Erythroblast (primary cell): ENCODE measurements around the gene ACTR5.

Experiments used
- GATA1 ChIP-seq: IDR thresholded peaks from 2 replicates; pipeline ENCODE4 v1.6.1; 2011; ENCODE audit warnings: low read depth, mild to moderate bottlenecking, control low read depth, low read length, moderate library complexity
- POLR2A ChIP-seq: IDR thresholded peaks from 2 replicates; pipeline ENCODE4 v1.6.1; 2011; ENCODE audit warnings: mild to moderate bottlenecking, low read length

- TF ChIP-seq POLR2A, result no peak
- TF ChIP-seq GATA1, result no peak
Observed at GRCh38 chr20:38762174-38762573, 13.9 kb downstream of the ACTR5 start.
